ENCODE results near the gene MYO10. TPM values are rescaled to one million over a fixed set of nuclear protein-coding genes. Genes with fewer than 3 reads are reported as not detected.

Gene MYO10
- total and polyA plus RNA-seq, 2 of the 8 experiments (the other 6 are each of a cell fraction or from before 2014, with no cell fraction given) = 21.5 to 107 TPM

GRCh38 chr5:16914584-16914983 lies 21.5 kb downstream of the MYO10 start:
- Histone ChIP-seq H3K27ac (ENCODE audit: low read depth, low read length) (no peak overlapping the region), H3K36me3 (ENCODE audit: control insufficient read depth in 2 of 4, insufficient read depth in 4 of 4, low read length in 3 of 4) (no peaks in the 10 kb centered on the region), H3K4ac (replicated peaks; ENCODE audit: insufficient read length, low read depth, low read length) (no peak overlapping the region), H2BK120ac (replicated peaks; ENCODE audit: low read depth, low read length) (no peak overlapping the region), H3K23ac (ENCODE audit: insufficient read length) (no peak overlapping the region), H3K4me2 (ENCODE audit: insufficient read depth in 1 of 2, low read depth in 2 of 2, low read length in 2 of 2) (no peak overlapping the region), H4K5ac (ENCODE audit: insufficient read length, low read depth, low read length) (no peak overlapping the region), H4K20me1 (replicated peaks in 1 of 2; ENCODE audit: control insufficient read depth in 1 of 2, insufficient read depth in 2 of 2, low read length in 2 of 2) (peaks cover 2% of the 10 kb centered on the region in 2 experiments), H2AFZ (ENCODE audit: low read length) (no peak overlapping the region), H2AK5ac (ENCODE audit: low read depth, low read length) (no peak overlapping the region), H3K18ac (ENCODE audit: extremely low read depth, low read length) (no peak overlapping the region), H3K14ac (ENCODE audit: insufficient read length) (no peak overlapping the region), H3K9me3 (ENCODE audit: insufficient read depth in 2 of 2, low read depth in 1 of 2, low read length in 1 of 2) (no peaks in the 10 kb centered on the region), H2BK15ac (ENCODE audit: low read length) (no peak overlapping the region), H4K8ac (ENCODE audit: extremely low read depth, insufficient read depth, low read length) (no peak overlapping the region), H3K79me2 (ENCODE audit: control insufficient read depth in 1 of 2, insufficient read depth in 2 of 2, low read length in 2 of 2) (peaks cover 0 to 86% of the 10 kb centered on the region in 2 experiments; a peak in 3 of 4 replicates), H3K27me3 (replicated peaks in 1 of 4; ENCODE audit: control insufficient read depth in 3 of 4, extremely low read depth in 1 of 4, insufficient read depth in 3 of 4, low read length in 3 of 4) (no peaks in the 10 kb centered on the region), H3K79me1 (ENCODE audit: low read depth, low read length) (peaks cover 16% of the 10 kb centered on the region), H2BK12ac (ENCODE audit: low read depth, low read length) (no peak overlapping the region), H3K4me1 (replicated peaks in 1 of 4; ENCODE audit: control insufficient read depth in 3 of 4, insufficient read depth in 4 of 4, low read length in 3 of 4) (peaks cover 0 to 2% (median 0%) of the 10 kb centered on the region in 4 experiments; a peak in 1 of 7 replicates), H3K4me3 (ENCODE audit: extremely low read depth in 1 of 4, insufficient read depth in 2 of 4, low read depth in 3 of 4, low read length in 4 of 4) (no peak overlapping the region), H3K23me2 (ENCODE audit: low read depth, low read length) (no peaks in the 10 kb centered on the region; the same call in 1 of the 2 replicates), H2BK20ac (ENCODE audit: low read length) (no peak overlapping the region), H2BK5ac (ENCODE audit: low read depth, low read length) (no peak overlapping the region), H3K56ac (replicated peaks; ENCODE audit: insufficient read length, low read depth, low read length) (no peak overlapping the region), H4K91ac (replicated peaks; ENCODE audit: insufficient read length, low read length) (no peak overlapping the region), H3K9ac (replicated peaks in 1 of 4; ENCODE audit: extremely low read depth in 1 of 4, low read depth in 3 of 4, low read length in 3 of 4) (no peak overlapping the region)
- ChIA-PET POLR2A (ENCODE audit: partially characterized antibody) (interaction anchor here (1.3 kb wide), 1 partner anchor 14 kb away, joined by 5 read pairs; no protein-coding TSS in a partner anchor), CTCF (ENCODE audit: partially characterized antibody) (interaction anchor here (0.5 to 1.6 kb wide), 5 partner anchors 11 to 261 kb away, joined by 3 to 5 read pairs (median 4); no protein-coding TSS in a partner anchor)
- WGBS, 2 experiments (ENCODE audit: extremely low coverage in 1 of 2, insufficient coverage in 1 of 2, insufficient read length in 1 of 2, insufficient replicate concordance in 2 of 2, low coverage in 1 of 2, low lambda C conversion rate in 2 of 2, missing lambda C conversion rate in 1 of 2) = 94% methylated on average over 6 of the region's 6 CpGs; no CpG with 5 or more reads in 1 of the 2 experiments
- FAIRE-seq (no peak), DNase-seq (ENCODE audit: low read depth in 1 of 2, low spot score in 2 of 2) (no peak)
- TF ChIP-seq SIX5 (IDR thresholded peaks at IDR 0.05; ENCODE audit: low read depth, low read length) (no peak), SIRT6 (IDR thresholded peaks at IDR 0.05; ENCODE audit: low read length) (no peak), E2F6 (IDR thresholded peaks at IDR 0.05) (no peak), NANOG (IDR thresholded peaks at IDR 0.05; ENCODE audit: insufficient read depth, low read depth, low read length, poor library complexity, severe bottlenecking) (no peak), POLR2AphosphoS5 (IDR thresholded peaks at IDR 0.05; ENCODE audit: low read depth, low read length) (no peak), ZNF274 (IDR thresholded peaks at IDR 0.05; ENCODE audit: borderline replicate concordance, extremely low read depth, low read length) (no peak), KDM1A (IDR thresholded peaks at IDR 0.05; ENCODE audit: borderline replicate concordance, low read length) (no peak), CHD1 (IDR thresholded peaks at IDR 0.05; ENCODE audit: low read depth, low read length) (no peak), SP4 (IDR thresholded peaks at IDR 0.05; ENCODE audit: low read length) (no peak), KDM4A (IDR thresholded peaks at IDR 0.05; ENCODE audit: low read depth, low read length, severe bottlenecking) (no peak), ATF2 (IDR thresholded peaks at IDR 0.05; ENCODE audit: low read length) (no peak), SIN3A (conservative IDR thresholded peaks at IDR 0.05 in 1 of 2, IDR thresholded peaks at IDR 0.05 in 1 of 2; ENCODE audit: low read depth in 1 of 2, low read length in 2 of 2) (no peak)
